HL-60/S4 treated with phorbol 12-myristate 13-acetate at 8.2 ng/mL for 4 days and 3 days (cell line): Measurements from ENCODE around the gene EPHB2.
"Not testable (repeated sequence)": the region's sequence is repeated elsewhere in the genome, so short reads cannot be mapped to it uniquely, and the experiment has no call there.

Experiments
- in situ Hi-C: fragments of 300-500 bp; cut with MboI; formaldehyde crosslinking; loops from 2 replicates; pipeline ENCODE4 v1.15.0; 2022; ENCODE audit warnings: low sequenced_read_pairs

The EPHB2 gene

DNA sequence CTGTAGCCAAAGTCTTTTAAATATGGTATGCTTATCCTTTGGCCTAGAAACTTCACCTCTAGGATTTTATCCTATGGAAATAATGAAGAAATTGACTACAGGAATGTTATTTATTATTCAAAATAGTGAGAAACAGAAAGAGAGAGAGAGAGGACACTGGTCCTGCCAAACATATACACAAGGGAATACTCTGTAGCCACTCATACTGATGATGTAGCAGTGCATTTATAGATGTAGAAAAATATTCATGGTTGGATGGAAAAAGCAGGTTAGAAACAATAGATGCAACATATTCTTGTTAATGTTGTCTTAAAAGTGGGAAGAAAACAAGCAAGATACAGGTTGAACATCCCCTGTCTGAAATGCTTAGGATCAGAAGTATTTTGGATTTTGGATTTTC is 22.2 kb upstream of the EPHB2 start:
- in situ Hi-C loops, result loop anchor here (25.0 kb wide), 1 partner anchor 199 kb away; no protein-coding TSS in a partner anchor

DNA sequence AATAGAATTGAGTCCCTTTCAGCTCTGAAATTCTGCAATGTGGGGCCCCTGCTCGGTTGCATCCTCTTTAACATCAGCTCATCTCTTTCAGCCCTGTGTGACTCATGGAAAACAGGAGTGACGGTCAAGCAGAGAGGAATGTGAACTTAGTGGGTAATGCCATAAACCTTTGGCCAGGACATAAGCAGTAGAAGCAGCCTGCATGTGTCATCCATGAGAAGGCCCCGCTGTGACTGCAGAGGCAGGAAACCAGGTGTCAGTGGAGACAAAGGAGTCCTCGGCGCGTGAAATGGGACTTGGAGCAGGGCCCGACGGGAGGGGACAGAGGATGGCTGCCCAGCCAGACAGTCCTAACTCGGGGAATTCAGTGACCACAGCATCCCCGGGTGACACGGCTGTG is 21.1 kb upstream of the EPHB2 start:
- in situ Hi-C loops, result loop anchor here (25.0 kb wide), 1 partner anchor 198 kb away; no protein-coding TSS in a partner anchor

DNA sequence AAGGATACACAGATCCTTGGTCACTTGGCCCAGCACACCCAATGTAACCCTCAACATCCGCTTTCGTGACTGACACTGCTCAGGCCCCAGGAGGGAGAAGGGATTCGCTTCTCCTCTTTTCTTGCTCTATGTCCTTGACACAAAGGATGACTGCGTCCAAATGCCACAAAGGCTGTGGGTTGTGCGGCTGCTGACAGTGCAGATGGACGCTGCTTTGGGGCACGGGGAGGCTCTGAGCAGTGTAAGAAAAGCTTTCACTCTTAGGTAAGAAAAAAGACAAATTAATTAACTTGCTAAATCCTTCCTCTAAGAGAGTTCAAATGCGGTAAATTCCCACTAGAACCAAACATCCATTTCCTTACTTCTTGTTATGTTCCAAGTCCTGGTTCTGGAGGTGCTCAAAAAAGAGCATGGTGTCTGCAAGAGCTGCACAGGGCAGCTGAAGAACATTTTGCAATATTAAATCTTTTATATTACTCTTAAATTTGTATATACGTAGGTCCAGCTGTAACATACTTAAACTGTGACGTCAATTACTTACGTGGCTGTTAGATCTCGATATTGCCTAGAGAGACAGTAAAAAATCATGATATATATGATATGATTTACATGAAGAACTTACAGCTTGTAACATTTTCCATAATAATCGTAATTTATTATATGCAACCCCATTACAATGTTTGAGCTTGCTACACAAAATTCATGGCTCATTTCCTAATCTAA is 19.4 kb upstream of the EPHB2 start:
- in situ Hi-C loops, result loop anchor here (25.0 kb wide), 1 partner anchor 196 kb away; no protein-coding TSS in a partner anchor

DNA sequence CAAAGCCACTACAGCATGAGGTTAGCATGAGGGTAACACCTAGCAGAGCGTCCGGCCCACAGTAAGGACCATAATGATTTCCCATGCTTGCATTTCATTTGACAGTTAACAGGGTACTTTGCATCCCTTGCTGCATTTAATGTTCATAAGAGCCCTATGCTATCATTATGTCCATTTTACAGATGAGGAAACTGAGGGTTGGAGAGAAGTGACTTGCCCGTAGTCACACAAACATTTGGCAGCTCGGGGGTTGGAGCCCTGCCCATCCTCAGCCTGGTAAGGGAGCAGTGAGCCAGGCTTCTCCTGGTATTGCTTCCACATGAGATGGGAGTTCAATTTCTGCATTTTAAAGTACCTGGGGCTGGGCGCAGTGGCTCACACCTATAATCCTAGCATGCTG is 16.5 kb upstream of the EPHB2 start:
- in situ Hi-C loops, result loop anchor here (25.0 kb wide), 1 partner anchor 193 kb away; no protein-coding TSS in a partner anchor

DNA sequence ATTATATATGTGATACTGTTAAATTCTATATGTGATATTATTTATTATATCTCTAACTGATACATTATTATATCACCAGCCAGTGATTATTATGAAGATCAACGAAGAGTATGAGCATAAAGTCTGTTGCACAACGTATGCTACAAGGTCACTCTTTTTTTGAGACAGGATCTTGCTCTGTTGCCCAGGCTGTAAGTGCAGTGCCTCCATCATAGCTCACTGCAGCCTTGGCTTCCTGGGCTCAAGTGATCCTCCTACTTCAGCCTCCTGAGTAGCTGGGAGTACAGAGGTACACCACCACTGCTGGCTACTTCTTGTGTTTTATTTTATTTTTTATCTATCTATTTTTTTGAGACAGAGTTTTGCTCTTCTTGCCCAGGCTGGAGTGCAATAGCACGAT is 14.0 kb upstream of the EPHB2 start:
- in situ Hi-C loops, result loop anchor here (25.0 kb wide), 1 partner anchor 191 kb away; no protein-coding TSS in a partner anchor

DNA sequence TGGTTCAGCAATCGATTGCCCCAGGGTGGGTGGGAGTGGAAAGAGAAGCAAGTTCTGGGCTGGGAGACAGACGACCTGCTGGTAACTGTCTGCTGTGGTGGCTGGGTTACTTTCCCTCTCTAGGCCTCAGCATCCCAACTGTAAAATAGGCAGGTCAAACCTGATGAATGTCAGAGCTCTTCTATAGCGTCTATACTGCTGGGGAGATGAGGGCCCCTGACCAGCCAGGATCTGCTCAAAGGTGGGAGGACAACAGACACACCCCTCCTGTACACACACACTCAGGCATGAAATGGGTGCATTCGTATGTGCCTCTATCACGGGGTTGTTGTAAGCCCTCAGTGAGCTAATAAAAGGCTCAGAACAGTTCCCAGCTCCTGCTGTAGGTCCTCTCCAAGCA is 12.7 kb upstream of the EPHB2 start:
- in situ Hi-C loops, result loop anchor here (25.0 kb wide), 1 partner anchor 189 kb away; no protein-coding TSS in a partner anchor

DNA sequence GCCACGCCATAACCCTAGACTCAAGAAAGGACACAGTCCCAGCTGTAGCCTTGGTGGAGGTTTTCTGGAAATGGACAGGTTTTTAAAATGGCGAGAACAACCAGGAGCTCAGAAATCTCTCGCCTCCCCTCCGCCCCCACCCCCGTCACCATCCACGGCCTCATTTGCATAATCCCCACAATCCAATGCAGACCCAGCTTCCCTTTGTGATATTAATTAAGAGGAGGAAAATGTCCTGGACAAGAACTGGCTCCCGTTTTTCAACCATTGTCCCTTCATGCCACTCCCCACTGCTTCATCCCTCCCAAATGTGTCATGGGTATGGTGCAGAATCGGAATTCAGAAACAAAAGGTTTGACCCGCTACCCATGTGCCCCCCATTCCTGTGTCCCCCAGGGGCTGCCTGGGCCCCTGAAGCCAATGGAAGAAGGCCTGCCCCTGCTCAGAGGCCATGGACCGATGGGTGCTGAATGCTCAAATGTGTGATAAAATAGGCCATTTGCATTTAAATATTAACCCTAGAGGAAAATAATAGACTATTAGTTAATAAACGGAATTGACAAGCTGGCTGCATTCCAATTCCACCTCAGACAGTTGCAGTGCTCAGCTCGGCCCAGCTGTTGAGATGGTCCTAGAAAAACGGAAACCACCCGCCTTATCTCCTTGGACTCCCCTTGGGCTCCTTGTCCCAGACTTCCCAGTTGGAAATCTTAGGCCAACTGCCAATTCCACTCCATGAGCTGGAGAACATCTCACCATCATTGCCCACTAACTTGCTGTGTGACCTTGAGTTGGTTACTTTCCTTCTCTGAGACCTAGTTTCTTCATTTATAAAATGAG is 10.7 kb upstream of the EPHB2 start:
- in situ Hi-C loops, result loop anchor here (25.0 kb wide), 1 partner anchor 187 kb away; no protein-coding TSS in a partner anchor

DNA sequence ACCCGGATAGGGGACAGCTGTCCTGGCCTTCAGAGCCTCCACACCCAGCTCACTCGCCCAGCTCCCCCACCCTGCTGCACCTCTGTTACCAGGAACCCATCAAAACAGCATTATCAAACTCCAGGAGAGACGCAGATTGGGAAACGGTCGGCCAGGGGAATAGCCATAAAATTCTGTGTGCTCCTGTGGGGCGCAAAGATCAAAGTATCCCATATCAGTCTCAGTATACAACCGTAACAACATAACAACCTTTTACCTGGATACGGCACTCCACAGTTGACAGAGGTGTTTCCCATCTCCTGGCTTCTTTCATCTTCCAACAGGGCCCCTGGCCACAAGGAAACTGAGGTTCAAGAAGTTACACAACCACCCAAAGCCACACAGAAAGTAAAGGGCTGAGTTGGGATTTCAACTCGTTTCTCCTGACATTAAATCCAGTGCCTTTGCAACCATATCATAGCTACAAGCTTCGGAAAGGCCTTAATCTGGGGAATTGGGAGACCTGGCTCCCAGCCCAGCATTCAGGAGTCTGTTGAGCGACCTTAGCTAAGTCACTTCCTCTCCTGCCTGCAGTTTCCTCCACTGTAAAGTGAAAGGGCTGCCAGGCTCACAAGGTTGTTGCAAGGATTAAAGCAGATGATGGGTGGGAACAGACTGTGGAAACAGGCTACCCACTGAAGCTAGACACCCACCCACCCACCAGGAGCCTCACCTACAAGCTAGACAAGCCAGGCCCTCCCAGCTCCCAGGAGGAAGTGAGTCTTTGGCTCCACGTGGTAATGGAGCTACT is 8.1 kb upstream of the EPHB2 start:
- in situ Hi-C loops, result no loop called here

DNA sequence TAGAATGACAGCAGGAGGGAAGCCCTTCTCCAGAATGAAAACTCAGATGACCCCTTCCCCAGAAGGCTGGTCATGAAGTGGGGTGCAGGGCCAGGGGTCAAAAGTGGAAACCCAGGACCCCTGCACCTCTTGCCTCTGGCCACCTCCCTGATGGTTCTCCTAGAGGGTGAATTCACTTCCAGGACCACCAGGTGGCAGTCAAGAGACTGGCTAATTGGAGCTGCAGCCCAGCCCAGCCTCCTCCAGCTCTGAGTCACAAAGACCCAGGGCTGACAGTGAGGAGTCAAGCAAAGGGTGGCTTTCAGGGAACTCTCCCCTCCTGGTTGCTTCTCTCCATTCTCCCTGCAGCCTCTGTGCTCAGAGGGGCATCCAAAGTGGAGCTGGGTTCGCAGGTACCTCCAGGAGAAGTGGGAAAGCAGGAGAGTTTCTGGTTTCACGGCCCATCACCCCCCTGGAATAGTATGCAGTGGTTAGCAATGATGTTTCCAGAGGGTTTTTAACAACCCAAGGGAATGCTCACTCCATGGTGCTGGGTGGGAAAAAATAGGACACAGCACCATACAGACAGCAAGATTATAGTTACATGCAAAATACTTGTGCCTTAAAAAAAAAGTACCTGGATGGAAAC is 6.1 kb upstream of the EPHB2 start:
- in situ Hi-C loops, result no loop called here

DNA sequence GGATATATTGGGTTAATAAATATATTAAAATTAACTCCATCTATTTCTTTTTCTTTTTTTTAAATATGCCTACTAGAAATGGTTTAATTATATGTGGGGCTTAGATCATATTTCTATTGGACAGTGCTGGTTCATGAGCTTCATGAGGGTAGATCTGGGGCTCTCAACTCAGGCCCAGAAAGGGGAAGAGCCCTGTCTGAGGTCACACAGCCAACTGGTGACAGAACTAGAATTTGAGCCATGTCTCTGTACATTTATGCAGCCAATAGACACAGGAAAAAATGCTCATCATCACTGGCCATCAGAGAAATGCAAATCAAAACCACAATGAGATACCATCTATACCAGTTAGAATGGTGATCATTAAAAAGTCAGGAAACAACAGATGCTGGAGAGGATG is 5.1 kb upstream of the EPHB2 start:
- in situ Hi-C loops, result no loop called here

DNA sequence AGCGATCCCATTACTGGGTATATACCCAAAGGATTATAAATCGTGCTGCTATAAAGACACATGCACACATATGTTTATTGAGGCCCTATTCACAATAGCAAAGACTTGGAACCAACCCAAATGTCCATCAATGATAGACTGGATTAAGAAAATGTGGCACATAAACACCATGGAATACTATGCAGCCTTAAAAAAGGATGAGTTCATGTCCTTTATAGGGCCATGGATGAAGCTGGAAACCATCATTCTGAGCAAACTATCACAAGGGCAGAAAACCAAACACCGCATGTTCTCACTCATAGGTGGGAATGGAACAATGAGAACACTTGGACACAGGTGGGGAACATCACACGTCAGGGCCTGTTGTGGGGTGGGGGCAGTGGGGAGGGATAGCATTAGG is 4.5 kb upstream of the EPHB2 start:
- in situ Hi-C loops, result not testable (repeated sequence)

DNA sequence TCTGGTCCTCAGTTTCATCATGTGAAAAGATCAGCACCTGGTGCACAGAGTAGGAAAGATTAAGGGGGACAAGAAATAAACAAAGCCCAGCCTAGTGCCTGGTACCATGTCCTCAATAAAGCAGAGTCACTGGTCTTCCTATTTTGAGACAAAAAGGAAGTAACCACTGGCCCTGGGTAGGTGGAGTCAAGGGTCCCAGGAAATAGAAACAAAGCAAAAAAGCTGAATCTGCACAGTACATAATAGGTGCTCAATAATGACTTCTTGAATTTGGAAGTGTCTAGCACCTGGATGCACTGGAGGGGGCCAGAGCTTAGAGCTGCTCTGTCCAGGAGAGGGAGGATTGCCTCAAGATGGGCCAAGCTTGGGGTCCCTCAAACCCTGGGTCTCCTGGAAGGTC is 1.9 kb upstream of the EPHB2 start:
- in situ Hi-C loops, result no loop called here

DNA sequence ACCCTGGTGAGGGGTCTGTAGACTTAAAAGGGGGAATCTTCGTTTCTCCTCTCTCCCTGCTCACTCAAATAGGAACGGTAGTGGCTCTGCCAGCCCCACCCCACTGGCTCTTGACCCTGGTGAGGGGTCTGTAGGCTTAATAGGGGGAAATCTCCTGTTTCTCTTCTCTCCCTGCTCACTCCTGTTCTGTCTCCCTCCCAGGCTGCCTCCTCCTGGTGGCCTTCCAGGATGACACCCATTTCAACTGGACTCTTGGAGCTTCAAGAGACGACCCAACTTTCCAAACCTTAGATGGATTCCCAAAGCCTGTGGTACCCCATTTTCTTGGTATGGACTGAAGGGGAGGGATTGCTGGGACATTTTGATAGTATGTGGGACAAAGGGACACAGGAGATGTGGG is 1.4 kb upstream of the EPHB2 start:
- in situ Hi-C loops, result no loop called here

DNA sequence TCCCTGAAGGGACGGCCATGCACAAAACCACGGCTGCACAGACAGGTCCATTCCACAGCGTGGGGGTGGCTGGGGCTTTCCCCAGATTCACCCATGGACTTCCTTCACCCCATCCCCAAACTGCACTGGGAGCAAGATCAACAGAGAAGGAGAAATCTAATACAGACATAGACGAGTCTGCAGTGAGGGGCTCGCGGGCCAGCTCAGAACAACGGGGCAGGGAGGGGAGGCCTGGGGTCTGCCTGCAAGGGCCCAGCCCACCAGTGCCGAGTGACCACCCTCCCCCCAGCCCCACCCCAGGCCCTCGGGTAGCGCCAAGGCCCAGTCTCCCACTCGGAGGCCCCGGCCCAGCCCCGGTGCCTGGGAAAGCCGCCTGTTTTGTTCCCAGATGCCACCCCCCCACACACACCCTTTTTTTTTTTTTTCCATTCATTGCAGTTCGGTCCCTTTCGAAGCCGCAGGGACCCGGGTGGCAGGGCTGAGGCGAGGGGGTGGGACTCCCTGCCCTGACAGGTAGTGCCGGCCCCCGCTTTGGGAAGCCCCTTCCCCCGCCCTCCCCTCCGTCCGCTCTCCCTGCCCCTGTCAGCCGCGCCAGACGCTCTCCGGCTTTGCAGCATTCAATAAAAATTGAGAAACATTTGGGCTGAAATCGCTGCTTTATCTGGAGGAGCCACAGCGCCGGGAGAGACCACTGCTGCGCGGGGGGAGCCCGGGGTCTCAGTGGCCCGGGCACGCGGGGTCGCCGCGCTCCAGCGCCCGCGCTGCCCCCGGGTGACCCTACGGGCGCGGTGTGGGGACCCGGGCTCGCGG is 543 bp upstream of the EPHB2 start:
- in situ Hi-C loops, result no loop called here

DNA sequence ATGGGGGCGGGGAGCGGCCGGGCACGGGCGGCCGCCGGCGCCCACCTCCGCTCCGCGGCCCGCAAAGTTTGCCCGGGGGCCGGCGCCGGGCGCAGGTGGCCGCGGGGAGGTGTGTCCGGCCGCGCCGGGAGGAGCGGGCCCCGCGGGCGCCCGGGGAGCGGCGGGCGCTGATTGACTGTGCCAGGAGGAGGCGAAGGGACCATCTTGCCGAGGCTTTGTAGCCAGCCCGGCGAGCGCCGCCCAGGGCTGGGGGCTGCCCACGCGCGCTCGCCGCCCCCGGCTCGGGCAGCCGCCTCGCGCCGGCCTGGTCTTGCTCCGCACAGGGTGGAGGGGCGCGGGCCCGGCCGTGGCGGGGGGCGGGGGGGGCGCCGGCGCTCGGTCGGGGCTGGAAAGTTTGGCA is 432 bp downstream of the EPHB2 start:
- in situ Hi-C loops, result no loop called here

DNA sequence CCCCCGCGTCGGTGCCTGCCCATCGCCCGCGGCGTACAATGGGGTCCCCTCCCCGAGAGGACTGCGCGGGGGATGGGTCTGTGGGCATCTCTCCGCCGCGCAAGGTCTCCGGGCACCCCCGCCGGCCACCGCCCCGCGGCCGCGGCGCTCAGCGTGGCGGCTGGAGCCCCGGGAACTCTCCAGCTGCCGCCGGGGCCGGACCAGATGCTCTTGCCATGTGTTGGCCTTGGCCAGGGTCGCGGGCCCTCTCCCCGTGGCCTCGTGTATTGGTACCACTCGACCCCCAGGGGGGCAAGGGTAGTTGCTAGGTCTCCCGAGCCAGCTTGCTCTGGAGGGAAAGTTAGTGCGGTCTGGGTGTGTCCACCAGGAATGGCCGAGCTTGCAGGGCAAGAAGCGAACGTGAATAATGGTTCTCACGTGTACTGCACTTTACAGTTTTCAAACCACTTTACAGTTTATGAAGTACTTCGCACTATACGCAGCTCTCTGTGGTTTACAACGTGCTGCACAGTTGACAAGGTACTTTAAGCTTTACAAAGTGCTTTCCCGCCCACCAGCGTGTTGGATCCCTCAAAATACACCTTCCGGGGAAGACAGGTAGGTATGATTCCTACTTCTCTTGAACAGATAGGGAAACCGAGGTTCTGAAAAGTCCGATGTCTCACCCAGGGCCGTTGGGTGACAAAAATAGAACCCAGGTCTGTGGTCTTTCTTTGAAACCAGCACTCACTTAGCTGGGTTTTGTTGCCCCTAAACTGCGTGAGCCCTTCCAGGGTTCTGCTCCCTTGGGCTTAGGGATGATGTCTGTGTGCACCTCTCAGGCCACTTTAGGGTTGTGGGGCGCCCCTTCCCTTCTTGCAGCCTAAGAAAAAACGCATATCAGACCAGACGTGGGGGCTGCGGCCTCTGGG is 1.2 kb downstream of the EPHB2 start:
- in situ Hi-C loops, result no loop called here

DNA sequence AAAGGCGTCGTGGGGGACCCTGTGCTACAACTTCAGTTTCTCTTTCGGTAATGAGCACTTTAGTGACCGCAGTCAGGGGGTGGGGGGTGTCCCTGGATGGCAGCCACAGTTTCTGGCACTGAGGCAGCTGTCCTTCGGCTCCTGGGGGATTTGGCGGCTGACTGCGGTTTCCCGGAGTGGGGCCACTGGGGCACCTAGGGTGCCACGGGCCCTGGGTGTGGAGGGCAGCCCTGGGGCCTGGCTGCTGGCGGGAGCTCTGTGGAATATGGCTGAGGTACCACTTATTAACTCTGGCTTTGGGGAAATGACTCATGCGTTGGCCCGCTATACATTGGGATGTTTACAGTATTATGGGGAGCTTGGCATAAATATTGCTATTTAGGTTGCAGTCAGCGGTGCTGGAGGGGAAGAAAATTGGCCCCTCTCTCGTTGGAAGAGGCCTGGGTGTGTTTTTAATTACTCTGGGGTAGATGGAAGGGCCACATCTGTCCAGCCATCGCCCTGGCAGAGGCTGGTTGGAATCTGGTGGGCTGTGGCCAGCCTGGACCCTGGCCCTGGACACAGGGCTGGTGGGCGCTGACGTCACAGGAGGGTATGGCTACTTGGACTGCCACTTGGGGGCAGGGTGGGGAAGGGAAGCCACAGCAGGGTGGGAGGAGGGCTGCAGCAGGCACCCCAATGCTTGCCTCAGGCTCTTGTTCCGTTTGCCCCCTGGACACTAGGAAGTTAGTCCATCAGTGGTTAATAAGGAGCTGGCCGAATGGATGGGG is 2.0 kb downstream of the EPHB2 start:
- in situ Hi-C loops, result no loop called here

DNA sequence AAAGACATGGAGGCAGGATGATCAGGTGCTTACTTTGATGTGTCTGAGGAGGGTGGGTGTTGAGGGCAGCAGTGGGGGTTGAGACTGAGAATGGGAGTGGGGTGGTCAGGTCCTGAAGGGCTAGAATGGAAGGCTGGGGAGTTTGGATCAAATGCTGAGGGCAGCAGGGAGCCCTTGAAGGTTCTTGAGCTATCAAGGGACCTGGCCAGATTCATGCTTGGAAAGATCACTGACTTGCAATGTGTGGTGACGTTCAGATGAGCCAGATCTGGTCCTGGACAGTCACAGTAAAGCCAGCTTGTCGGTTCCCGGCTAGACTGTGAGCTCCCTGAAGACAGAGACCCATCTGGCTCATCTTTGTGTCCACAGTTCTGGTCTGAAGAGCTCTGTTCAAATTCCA is 3.8 kb downstream of the EPHB2 start:
- in situ Hi-C loops, result no loop called here
